ENCODE data around the gene MPP7. TPM values are rescaled to one million over a fixed set of nuclear protein-coding genes. Genes with fewer than 3 reads are reported as not detected.

Gene MPP7
- polyA plus RNA-seq, 1 donor from 2014 or later, result 6.1 TPM

GRCh38 chr10:28298951-28299350, 3.9 kb downstream of the MPP7 start:
- Histone ChIP-seq H3K27me3 (ENCODE audit: insufficient read depth, low read depth, low read length) (peaks cover 2% of the 10 kb centered on the region), H3K9me3 (ENCODE audit: low read length) (no peaks in the 10 kb centered on the region), H3K9me2 (ENCODE audit: insufficient read depth, low read length) (no peaks in the 10 kb centered on the region), H3F3A (ENCODE audit: insufficient read depth, low read length, poor library complexity, severe bottlenecking) (no peaks in the 10 kb centered on the region), H4K20me1 (ENCODE audit: insufficient read depth) (no peaks in the 10 kb centered on the region), H2AFZ (ENCODE audit: low read depth, low read length) (no peak overlapping the region), H3K4me3 (ENCODE audit: low read length) (no peak overlapping the region), H3K4me2 (ENCODE audit: low read length) (no peak overlapping the region), H3K79me2 (replicated peaks; ENCODE audit: insufficient read depth, low read length) (peaks cover 4% of the 10 kb centered on the region), H3K9ac (ENCODE audit: low read length) (no peak overlapping the region), H3K36me3 (ENCODE audit: insufficient read depth, low read length) (no peaks in the 10 kb centered on the region), H3K27ac (ENCODE audit: low read length) (no peak overlapping the region)
- no peak for TF ChIP-seq EZH2 (IDR thresholded peaks at IDR 0.05; ENCODE audit: borderline replicate concordance, insufficient read depth, low read length, poor library complexity, severe bottlenecking)

GRCh38 chr10:28296023-28296422, 6.8 kb downstream of the MPP7 start:
- Histone ChIP-seq H3K9ac (ENCODE audit: low read length) (no peak overlapping the region), H3K27me3 (ENCODE audit: insufficient read depth, low read depth, low read length) (no peaks in the 10 kb centered on the region), H2AFZ (ENCODE audit: low read depth, low read length) (no peak overlapping the region), H3K9me3 (ENCODE audit: low read length) (no peaks in the 10 kb centered on the region), H3K36me3 (ENCODE audit: insufficient read depth, low read length) (no peaks in the 10 kb centered on the region), H4K20me1 (ENCODE audit: insufficient read depth) (no peaks in the 10 kb centered on the region), H3K9me2 (ENCODE audit: insufficient read depth, low read length) (no peaks in the 10 kb centered on the region), H3K4me2 (ENCODE audit: low read length) (no peak overlapping the region), H3F3A (ENCODE audit: insufficient read depth, low read length, poor library complexity, severe bottlenecking) (no peaks in the 10 kb centered on the region), H3K27ac (ENCODE audit: low read length) (no peak overlapping the region), H3K4me3 (ENCODE audit: low read length) (no peak overlapping the region), H3K79me2 (replicated peaks; ENCODE audit: insufficient read depth, low read length) (no peaks in the 10 kb centered on the region)
- TF ChIP-seq SMC3 (conservative IDR thresholded peaks at IDR 0.05; ENCODE audit: poor library complexity) (no peak), MXI1 (conservative IDR thresholded peaks at IDR 0.05; ENCODE audit: poor library complexity, severe bottlenecking) (no peak), POLR2AphosphoS5 (IDR thresholded peaks at IDR 0.05) (no peak), RAD21 (conservative IDR thresholded peaks at IDR 0.05) (no peak), TAF1 (IDR thresholded peaks at IDR 0.05; ENCODE audit: low read depth) (no peak), EP300 (conservative IDR thresholded peaks at IDR 0.05; ENCODE audit: poor library complexity, severe bottlenecking) (no peak), EZH2 (IDR thresholded peaks at IDR 0.05; ENCODE audit: borderline replicate concordance, insufficient read depth, low read length, poor library complexity, severe bottlenecking) (no peak)
- TF ChIP-seq, protein P1, sequence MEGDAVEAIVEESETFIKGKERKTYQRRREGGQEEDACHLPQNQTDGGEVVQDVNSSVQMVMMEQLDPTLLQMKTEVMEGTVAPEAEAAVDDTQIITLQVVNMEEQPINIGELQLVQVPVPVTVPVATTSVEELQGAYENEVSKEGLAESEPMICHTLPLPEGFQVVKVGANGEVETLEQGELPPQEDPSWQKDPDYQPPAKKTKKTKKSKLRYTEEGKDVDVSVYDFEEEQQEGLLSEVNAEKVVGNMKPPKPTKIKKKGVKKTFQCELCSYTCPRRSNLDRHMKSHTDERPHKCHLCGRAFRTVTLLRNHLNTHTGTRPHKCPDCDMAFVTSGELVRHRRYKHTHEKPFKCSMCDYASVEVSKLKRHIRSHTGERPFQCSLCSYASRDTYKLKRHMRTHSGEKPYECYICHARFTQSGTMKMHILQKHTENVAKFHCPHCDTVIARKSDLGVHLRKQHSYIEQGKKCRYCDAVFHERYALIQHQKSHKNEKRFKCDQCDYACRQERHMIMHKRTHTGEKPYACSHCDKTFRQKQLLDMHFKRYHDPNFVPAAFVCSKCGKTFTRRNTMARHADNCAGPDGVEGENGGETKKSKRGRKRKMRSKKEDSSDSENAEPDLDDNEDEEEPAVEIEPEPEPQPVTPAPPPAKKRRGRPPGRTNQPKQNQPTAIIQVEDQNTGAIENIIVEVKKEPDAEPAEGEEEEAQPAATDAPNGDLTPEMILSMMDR (IDR thresholded peaks at IDR 0.05; ENCODE audit: poor library complexity, severe bottlenecking), result no peak
- TF ChIP-seq, protein P2, sequence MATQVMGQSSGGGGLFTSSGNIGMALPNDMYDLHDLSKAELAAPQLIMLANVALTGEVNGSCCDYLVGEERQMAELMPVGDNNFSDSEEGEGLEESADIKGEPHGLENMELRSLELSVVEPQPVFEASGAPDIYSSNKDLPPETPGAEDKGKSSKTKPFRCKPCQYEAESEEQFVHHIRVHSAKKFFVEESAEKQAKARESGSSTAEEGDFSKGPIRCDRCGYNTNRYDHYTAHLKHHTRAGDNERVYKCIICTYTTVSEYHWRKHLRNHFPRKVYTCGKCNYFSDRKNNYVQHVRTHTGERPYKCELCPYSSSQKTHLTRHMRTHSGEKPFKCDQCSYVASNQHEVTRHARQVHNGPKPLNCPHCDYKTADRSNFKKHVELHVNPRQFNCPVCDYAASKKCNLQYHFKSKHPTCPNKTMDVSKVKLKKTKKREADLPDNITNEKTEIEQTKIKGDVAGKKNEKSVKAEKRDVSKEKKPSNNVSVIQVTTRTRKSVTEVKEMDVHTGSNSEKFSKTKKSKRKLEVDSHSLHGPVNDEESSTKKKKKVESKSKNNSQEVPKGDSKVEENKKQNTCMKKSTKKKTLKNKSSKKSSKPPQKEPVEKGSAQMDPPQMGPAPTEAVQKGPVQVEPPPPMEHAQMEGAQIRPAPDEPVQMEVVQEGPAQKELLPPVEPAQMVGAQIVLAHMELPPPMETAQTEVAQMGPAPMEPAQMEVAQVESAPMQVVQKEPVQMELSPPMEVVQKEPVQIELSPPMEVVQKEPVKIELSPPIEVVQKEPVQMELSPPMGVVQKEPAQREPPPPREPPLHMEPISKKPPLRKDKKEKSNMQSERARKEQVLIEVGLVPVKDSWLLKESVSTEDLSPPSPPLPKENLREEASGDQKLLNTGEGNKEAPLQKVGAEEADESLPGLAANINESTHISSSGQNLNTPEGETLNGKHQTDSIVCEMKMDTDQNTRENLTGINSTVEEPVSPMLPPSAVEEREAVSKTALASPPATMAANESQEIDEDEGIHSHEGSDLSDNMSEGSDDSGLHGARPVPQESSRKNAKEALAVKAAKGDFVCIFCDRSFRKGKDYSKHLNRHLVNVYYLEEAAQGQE (IDR thresholded peaks at IDR 0.05; ENCODE audit: borderline replicate concordance), result no peak

GRCh38 chr10:28295336-28295735, 7.5 kb downstream of the MPP7 start:
- H3K4me2 ChIP-seq (ENCODE audit: low read length), result no peak overlapping the region
- H3K4me3 ChIP-seq (ENCODE audit: low read length), result no peak overlapping the region

More at GRCh38 chr10:28295336-28295735, 7.5 kb downstream of the MPP7 start:
- Histone ChIP-seq H3F3A (ENCODE audit: insufficient read depth, low read length, poor library complexity, severe bottlenecking) (no peaks in the 10 kb centered on the region), H3K9ac (ENCODE audit: low read length) (no peak overlapping the region), H3K27me3 (ENCODE audit: insufficient read depth, low read depth, low read length) (no peaks in the 10 kb centered on the region), H3K36me3 (ENCODE audit: insufficient read depth, low read length) (no peaks in the 10 kb centered on the region), H3K27ac (ENCODE audit: low read length) (no peak overlapping the region), H3K79me2 (replicated peaks; ENCODE audit: insufficient read depth, low read length) (no peaks in the 10 kb centered on the region), H2AFZ (ENCODE audit: low read depth, low read length) (no peak overlapping the region), H3K9me3 (ENCODE audit: low read length) (no peaks in the 10 kb centered on the region), H4K20me1 (ENCODE audit: insufficient read depth) (no peaks in the 10 kb centered on the region), H3K9me2 (ENCODE audit: insufficient read depth, low read length) (no peaks in the 10 kb centered on the region)
- no peak for TF ChIP-seq EZH2 (IDR thresholded peaks at IDR 0.05; ENCODE audit: borderline replicate concordance, insufficient read depth, low read length, poor library complexity, severe bottlenecking)
- TF ChIP-seq TAF1 (IDR thresholded peaks at IDR 0.05; ENCODE audit: low read depth), result no peak
- TF ChIP-seq, protein P1 (IDR thresholded peaks at IDR 0.05; ENCODE audit: poor library complexity, severe bottlenecking), result no peak
- TF ChIP-seq, protein P2 (IDR thresholded peaks at IDR 0.05; ENCODE audit: borderline replicate concordance), result no peak
- no peak for TF ChIP-seq SMC3 (conservative IDR thresholded peaks at IDR 0.05; ENCODE audit: poor library complexity)
- TF ChIP-seq POLR2AphosphoS5 (IDR thresholded peaks at IDR 0.05), result no peak
- no peak for TF ChIP-seq RAD21 (conservative IDR thresholded peaks at IDR 0.05)
- TF ChIP-seq EP300 (conservative IDR thresholded peaks at IDR 0.05; ENCODE audit: poor library complexity, severe bottlenecking), result no peak
